GM12878 (cell line): Measurements from ENCODE around the gene CYTIP. TPM values are rescaled to one million over a fixed set of nuclear protein-coding genes. Genes with fewer than 3 reads are reported as not detected.

Experiments used
- ATF7 ChIP-seq: fragments of 450-650 bp; IDR thresholded peaks from 2 replicates; pipeline ENCODE4 v1.6.1; 2016; ENCODE audit warnings: low read depth, mild to moderate bottlenecking
- BMI1 ChIP-seq: fragments of 450-650 bp; IDR thresholded peaks from 2 replicates; pipeline ENCODE4 v1.6.1; 2016; ENCODE audit warnings: mild to moderate bottlenecking, moderate library complexity, borderline replicate concordance
- CHD2 ChIP-seq: IDR thresholded peaks from 2 replicates; pipeline ENCODE4 v1.6.1; 2011; ENCODE audit warnings: low read depth, low read length, improper control_type of control experiment, borderline replicate concordance
- EP300 ChIP-seq, 2 experiments: fragments of 150-350 bp in 1 of 2; IDR thresholded peaks; 2 replicates each; pipeline ENCODE4 v1.6.1; 2011 to 2012; ENCODE audit warnings: low read depth in 2 of 2, low read length in 2 of 2, borderline replicate concordance in 1 of 2, improper control_type of control experiment in 1 of 2, inconsistent platforms in 1 of 2; ENCODE audit not compliant: control insufficient read depth in 1 of 2
- ETV6 ChIP-seq, 2 experiments: fragments of 450-650 bp in 1 of 2; IDR thresholded peaks in 1 of 2; conservative IDR thresholded peaks in 1 of 2; 2 replicates each; pipeline ENCODE4 v1.6.1; 2014; ENCODE audit warnings: antibody characterized with exemption in 1 of 2, borderline replicate concordance in 1 of 2, low read depth in 1 of 2, mild to moderate bottlenecking in 1 of 2, moderate library complexity in 1 of 2
- FOXM1 ChIP-seq: IDR thresholded peaks from 2 replicates; pipeline ENCODE4 v1.6.1; 2012; ENCODE audit warnings: low read depth, mild to moderate bottlenecking, inconsistent platforms, low read length, moderate library complexity
- HDAC6 ChIP-seq: fragments of 200-600 bp; sonication (generic); IDR thresholded peaks from one replicate; pipeline ENCODE4 v1.8.0; 2017; ENCODE audit warnings: antibody characterized with exemption; ENCODE audit not compliant: unreplicated experiment
- HSF1 ChIP-seq: fragments of 150-350 bp; IDR thresholded peaks from 2 replicates; pipeline ENCODE4 v1.6.1; 2014; ENCODE audit warnings: mild to moderate bottlenecking, low read depth, low read length
- IKZF1 ChIP-seq: fragments of 450-650 bp; conservative IDR thresholded peaks from 2 replicates; pipeline ENCODE4 v1.6.1; 2017; ENCODE audit warnings: antibody characterized with exemption, mild to moderate bottlenecking
- KAT2A ChIP-seq: conservative IDR thresholded peaks from 2 replicates; pipeline ENCODE4 v1.6.1; 2011; ENCODE audit warnings: low read depth, low read length; ENCODE audit not compliant: control insufficient read depth
- PML ChIP-seq: IDR thresholded peaks from 2 replicates; pipeline ENCODE4 v1.6.1; 2012; ENCODE audit warnings: low read length, inconsistent platforms
- POLR2AphosphoS5 ChIP-seq: IDR thresholded peaks from 2 replicates; pipeline ENCODE4 v1.6.1; 2011; ENCODE audit warnings: mild to moderate bottlenecking, low read length, inconsistent platforms
- POU2F2 ChIP-seq: IDR thresholded peaks from 3 replicates; pipeline ENCODE4 v1.6.1; 2011; ENCODE audit warnings: low read depth, mild to moderate bottlenecking, low read length, borderline replicate concordance
- SIN3A ChIP-seq: IDR thresholded peaks from 2 replicates; pipeline ENCODE4 v1.6.1; 2012; ENCODE audit warnings: low read depth, low read length, improper control_type of control experiment
- SKIL ChIP-seq: fragments of 450-650 bp; IDR thresholded peaks from 2 replicates; pipeline ENCODE4 v1.6.1; 2017; ENCODE audit warnings: mild to moderate bottlenecking, low read depth, inconsistent platforms; ENCODE audit not compliant: poor library complexity, severe bottlenecking
- TAF1 ChIP-seq: IDR thresholded peaks from 2 replicates; pipeline ENCODE4 v1.6.1; 2011; ENCODE audit warnings: mild to moderate bottlenecking, low read depth, low read length, borderline replicate concordance
- TBL1XR1 ChIP-seq: IDR thresholded peaks from 2 replicates; pipeline ENCODE4 v1.6.1; 2012; ENCODE audit warnings: low read depth, low read length, improper control_type of control experiment
- TCF12 ChIP-seq: IDR thresholded peaks from 2 replicates; pipeline ENCODE4 v1.6.1; 2011; ENCODE audit warnings: low read depth, mild to moderate bottlenecking, low read length
- TCF3 ChIP-seq: IDR thresholded peaks from 2 replicates; pipeline ENCODE4 v1.6.1; 2012; ENCODE audit warnings: low read depth, mild to moderate bottlenecking, low read length, borderline replicate concordance; ENCODE audit not compliant: insufficient read depth
- ZBTB33 ChIP-seq: fragments of 450-650 bp; IDR thresholded peaks from 2 replicates; pipeline ENCODE4 v1.6.1; 2017; ENCODE audit warnings: mild to moderate bottlenecking
- ZBTB4 ChIP-seq: fragments of 450-650 bp; formaldehyde crosslinking; IDR thresholded peaks from 2 replicates; pipeline ENCODE4 v1.4.0; 2022; ENCODE audit warnings: mild to moderate bottlenecking, moderate library complexity
- polyA plus RNA-seq, 11 experiments: library from polyadenylated mRNA; depleted of rRNA in 4 of 11; unstranded in 6 of 11; stranded (reverse) in 5 of 11; fragments of >200 nt; fragmentation: Nextera tagmentation in 4 of 11; fragmentation: Illumina TruSeq in 1 of 11; extraction: Ambion mirVana in 4 of 11; extraction: Trizol in 1 of 11; gene quantifications; 1 replicate in 1 of 11; 2 replicates in 10 of 11; pipeline versions ENCODE4 v1.2.1 to v1.2.3, GENCODE V29; 2011 to 2016; ENCODE audit warnings: inconsistent platforms in 2 of 11, missing spikeins in 2 of 11, low read depth in 1 of 11
- total RNA-seq, 4 experiments: library from RNA; depleted of rRNA in 3 of 4; stranded (reverse); fragments of >200 nt in 3 of 4; fragmentation: Illumina TruSeq in 1 of 4; extraction: Trizol in 1 of 4; gene quantifications; 2 replicates each; pipeline versions ENCODE4 v1.2.1 to v1.2.3, GENCODE V29; 2013 to 2021

Gene CYTIP
- total and polyA plus RNA-seq, 10 of the 15 experiments (the other 5 are each of a cell fraction or from before 2014, with no cell fraction given): 55.1 to 178 (median 73.4) TPM

- TF ChIP-seq HSF1 (no peak), POU2F2 (no peak), SIN3A (no peak; the same call in none of the 2 replicates), POLR2AphosphoS5 (peak; percentile 79), FOXM1 (peak; percentile 63; the same call in 1 of the 2 replicates), HDAC6 (no peak), ETV6 (conservative IDR thresholded peaks at IDR 0.05 in 1 of 2, IDR thresholded peaks at IDR 0.05 in 1 of 2; ENCODE audit: borderline replicate concordance in 1 of 2, low read depth in 1 of 2) (no peak; a peak in 1 of 4 replicates), ZBTB33 (peak; percentile 13; the same call in 1 of the 2 replicates), KAT2A (no peak), TCF12 (peak; percentile 67; the same call in 1 of the 2 replicates), TCF3 (peak; percentile 75; the same call in 1 of the 2 replicates), CHD2 (peak; percentile 62; the same call in 1 of the 2 replicates), ZBTB4 (CRISPR knock-in tag) (no peak), IKZF1 (peak; percentile 18; the same call in 1 of the 2 replicates), SKIL (peak; percentile 43), ATF7 (peak; percentile 90), EP300 (IDR thresholded peaks at IDR 0.05; ENCODE audit: borderline replicate concordance in 1 of 2, control insufficient read depth in 1 of 2, low read depth in 2 of 2, low read length in 2 of 2) (peak; percentile 74 to 83; a peak in 3 of 4 replicates), BMI1 (no peak; the same call in 1 of the 2 replicates), TAF1 (0 out of 2 replicates have a peak, but pooled peaks have one; percentile 12), TBL1XR1 (peak; percentile 67; the same call in 1 of the 2 replicates), PML (peak; percentile 58; the same call in 1 of the 2 replicates)
Measured at GRCh38 chr2:157441072-157441454, 2.8 kb downstream of the CYTIP start (continued).
